Large intestine (tissue), 3 donors: ENCODE data around the gene SDK2. TPM values are rescaled to one million over a fixed set of nuclear protein-coding genes. Genes with fewer than 3 reads are reported as not detected.

Source experiments
- DNase-seq, 2 donors: peaks; one replicate each; pipeline versions ENCODE4 v3.0.0 to v3.0.0-alpha.2; 2013
- H3K27ac ChIP-seq: one replicate; pipeline ENCODE4 v1.5.1; 2013; ENCODE audit warnings: low read length
- H3K27me3 ChIP-seq: 2 replicates; pipeline ENCODE4 v1.6.1; 2013; ENCODE audit warnings: low read length; ENCODE audit not compliant: control insufficient read depth, insufficient read depth
- H3K36me3 ChIP-seq: 2 replicates; pipeline ENCODE4 v1.6.1; 2013; ENCODE audit warnings: low read length; ENCODE audit not compliant: control insufficient read depth, insufficient read depth
- H3K4me1 ChIP-seq: one replicate; pipeline ENCODE4 v1.6.1; 2013; ENCODE audit warnings: low read length; ENCODE audit not compliant: control insufficient read depth, insufficient read depth
- H3K4me3 ChIP-seq: one replicate; pipeline ENCODE4 v1.5.1; 2013; ENCODE audit warnings: low read length
- H3K9me3 ChIP-seq: one replicate; pipeline ENCODE4 v1.6.1; 2013; ENCODE audit warnings: mild to moderate bottlenecking, low read depth, low read length, moderate library complexity; ENCODE audit not compliant: control insufficient read depth
- WGBS: methylation state at CpG from one replicate; pipeline ENCODE4 v1.1.5; 2013; ENCODE audit warnings: low lambda C conversion rate; ENCODE audit not compliant: insufficient coverage; 5-methylcytosine and 5-hydroxymethylcytosine counted together
- polyA plus RNA-seq: library from polyadenylated mRNA; unstranded; fragments of 120-200 nt; gene quantifications from one replicate; pipeline ENCODE4 v1.2.1, GENCODE V29; 2013

Gene SDK2
- polyA plus RNA-seq, 1 donor, result 0.94 TPM

- WGBS, result no CpG with 5 or more reads among the region's 8 CpGs
These were observed 10.5 kb downstream of the SDK2 start for GRCh38 chr17:73633736-73634135.

GRCh38 chr17:73632513-73632912 lies 11.7 kb downstream of the SDK2 start:
- no CpG with 5 or more reads among the region's 2 CpGs for whole genome bisulfite sequencing
- H3K4me3 ChIP-seq, result no peak overlapping the region

More at GRCh38 chr17:73633736-73634135, 10.5 kb downstream of the SDK2 start:
- DNase-seq, result no peak
- Histone ChIP-seq H3K36me3 (no peaks in the 10 kb centered on the region), H3K27me3 (peaks cover 4% of the 10 kb centered on the region), H3K9me3 (no peaks in the 10 kb centered on the region), H3K4me3 (no peak overlapping the region), H3K27ac (no peak overlapping the region), H3K4me1 (no peaks in the 10 kb centered on the region)

GRCh38 chr17:73630965-73631595 lies 13.2 kb downstream of the SDK2 start:
- no peaks in the 10 kb centered on the region for H3K27me3 ChIP-seq
- no peaks in the 10 kb centered on the region for H3K9me3 ChIP-seq
- H3K4me1 ChIP-seq, result no peaks in the 10 kb centered on the region
- no peak for DNase-seq
- no peak overlapping the region for H3K4me3 ChIP-seq
- no peaks in the 10 kb centered on the region for H3K36me3 ChIP-seq
- H3K27ac ChIP-seq, result no peak overlapping the region
- WGBS, result no CpG with 5 or more reads among the region's 19 CpGs

More at GRCh38 chr17:73632513-73632912, 11.7 kb downstream of the SDK2 start:
- DNase-seq, result no peak
- H3K4me1 ChIP-seq, result no peaks in the 10 kb centered on the region
- H3K27me3 ChIP-seq, result peaks cover under 1% of the 10 kb centered on the region
- H3K27ac ChIP-seq, result no peak overlapping the region
- H3K9me3 ChIP-seq, result no peaks in the 10 kb centered on the region
- no peaks in the 10 kb centered on the region for H3K36me3 ChIP-seq

GRCh38 chr17:73630531-73630930 lies 13.7 kb downstream of the SDK2 start:
- Histone ChIP-seq H3K36me3 (no peaks in the 10 kb centered on the region), H3K9me3 (no peaks in the 10 kb centered on the region), H3K4me3 (no peak overlapping the region), H3K4me1 (no peaks in the 10 kb centered on the region), H3K27ac (no peak overlapping the region), H3K27me3 (no peaks in the 10 kb centered on the region)
- no peak for DNase-seq
- no CpG with 5 or more reads among the region's 6 CpGs for WGBS

GRCh38 chr17:73628642-73629552 lies 15.3 kb downstream of the SDK2 start:
- H3K27ac ChIP-seq, result no peak overlapping the region
- no peaks in the 10 kb centered on the region for H3K36me3 ChIP-seq
- no peak overlapping the region for H3K4me3 ChIP-seq
- no peaks in the 10 kb centered on the region for H3K27me3 ChIP-seq
- WGBS, result no CpG with 5 or more reads among the region's 13 CpGs
- DNase-seq, result peak in 1 of 2 donors; percentile 14
- H3K4me1 ChIP-seq, result no peaks in the 10 kb centered on the region
- H3K9me3 ChIP-seq, result no peaks in the 10 kb centered on the region

- Histone ChIP-seq H3K9me3 (no peaks in the 10 kb centered on the region), H3K36me3 (no peaks in the 10 kb centered on the region), H3K4me3 (no peak overlapping the region), H3K4me1 (no peaks in the 10 kb centered on the region), H3K27ac (no peak overlapping the region), H3K27me3 (no peaks in the 10 kb centered on the region)
- no CpG with 5 or more reads among the region's 12 CpGs for WGBS
- no peak for DNase-seq
These were observed 18.1 kb downstream of the SDK2 start for GRCh38 chr17:73625991-73626673.

- Histone ChIP-seq H3K36me3 (no peaks in the 10 kb centered on the region), H3K27ac (no peak overlapping the region), H3K4me1 (no peaks in the 10 kb centered on the region), H3K9me3 (no peaks in the 10 kb centered on the region), H3K4me3 (no peak overlapping the region), H3K27me3 (no peaks in the 10 kb centered on the region)
- WGBS, result no CpG with 5 or more reads among the region's 7 CpGs
- DNase-seq, result no peak
These were observed 19.2 kb downstream of the SDK2 start for GRCh38 chr17:73625006-73625405.

GRCh38 chr17:73624496-73624988 lies 19.7 kb downstream of the SDK2 start:
- Histone ChIP-seq H3K27me3 (no peaks in the 10 kb centered on the region), H3K27ac (no peak overlapping the region), H3K36me3 (no peaks in the 10 kb centered on the region), H3K9me3 (no peaks in the 10 kb centered on the region), H3K4me1 (no peaks in the 10 kb centered on the region), H3K4me3 (no peak overlapping the region)
- no peak for DNase-seq
- no CpG with 5 or more reads among the region's 7 CpGs for WGBS

GRCh38 chr17:73623818-73624217 lies 20.4 kb downstream of the SDK2 start:
- Histone ChIP-seq H3K27ac (no peak overlapping the region), H3K4me3 (no peak overlapping the region), H3K9me3 (no peaks in the 10 kb centered on the region), H3K4me1 (no peaks in the 10 kb centered on the region), H3K36me3 (no peaks in the 10 kb centered on the region), H3K27me3 (no peaks in the 10 kb centered on the region)
- no peak for DNase-seq
- WGBS, result no CpG with 5 or more reads among the region's 3 CpGs

GRCh38 chr17:73623247-73623646 lies 21.0 kb downstream of the SDK2 start:
- Histone ChIP-seq H3K36me3 (no peaks in the 10 kb centered on the region), H3K4me3 (no peak overlapping the region)
- no CpG with 5 or more reads among the region's 2 CpGs for WGBS

More at GRCh38 chr17:73623247-73623646, 21.0 kb downstream of the SDK2 start:
- H3K9me3 ChIP-seq, result no peaks in the 10 kb centered on the region
- DNase-seq, result no peak
- no peak overlapping the region for H3K27ac ChIP-seq
- no peaks in the 10 kb centered on the region for H3K4me1 ChIP-seq
- H3K27me3 ChIP-seq, result no peaks in the 10 kb centered on the region
